ENCODE results near the gene SLC25A47.
"Not testable (repeated sequence)": the region's sequence is repeated elsewhere in the genome, so short reads cannot be mapped to it uniquely, and the experiment has no call there.

Gene SLC25A47

GRCh38 chr14:100306101-100306997 lies 16.8 kb upstream of the SLC25A47 start, which contains the start of gene SLC25A29:
Gene SLC25A29 (minus strand): TSS chr14:100306444. CDS start chr14:100306232, 212 bp downstream.
- peak; percentile 91 for DNase-seq

GRCh38 chr14:100306998-100307765 lies 16.0 kb upstream of the SLC25A47 start:
- DNase-seq = no peak

GRCh38 chr14:100307766-100308426 lies 15.2 kb upstream of the SLC25A47 start:
- no peak for DNase-seq

GRCh38 chr14:100308427-100308792 lies 14.7 kb upstream of the SLC25A47 start:
- DNase-seq = not testable (repeated sequence)

- no peak for DNase-seq
These were observed 14.0 kb upstream of the SLC25A47 start for GRCh38 chr14:100309028-100309737.

- DNase-seq = not testable (repeated sequence)
These were observed 10.8 kb upstream of the SLC25A47 start for GRCh38 chr14:100312110-100312876.

- DNase-seq = no peak
These were observed 10.2 kb upstream of the SLC25A47 start for GRCh38 chr14:100312877-100313400.

- DNase-seq = no peak
These were observed 9.5 kb upstream of the SLC25A47 start for GRCh38 chr14:100313464-100314230.

GRCh38 chr14:100314724-100315123 lies 8.4 kb upstream of the SLC25A47 start:
- no peak for DNase-seq

GRCh38 chr14:100317389-100317788 lies 5.8 kb upstream of the SLC25A47 start:
- no peak for DNase-seq

- DNase-seq = no peak
These were observed 5.0 kb upstream of the SLC25A47 start for GRCh38 chr14:100317912-100318808.

- no peak for DNase-seq
These were observed 2.8 kb upstream of the SLC25A47 start for GRCh38 chr14:100320157-100320856.

GRCh38 chr14:100321473-100322137 lies 1.5 kb upstream of the SLC25A47 start:
- no peak for DNase-seq

- no peak for DNase-seq
These were observed 791 bp upstream of the SLC25A47 start for GRCh38 chr14:100322138-100322957.

- DNase-seq = no peak
These were observed 786 bp downstream of the SLC25A47 start for GRCh38 chr14:100323942-100324307.

GRCh38 chr14:100325231-100325632 lies 2.1 kb downstream of the SLC25A47 start:
- DNase-seq = no peak

- DNase-seq = no peak
These were observed 2.8 kb downstream of the SLC25A47 start for GRCh38 chr14:100325958-100326357.

- no peak for DNase-seq
These were observed 4.0 kb downstream of the SLC25A47 start for GRCh38 chr14:100327128-100327527.

All from NCI-H510A (cell line).